Stimulated activated CD4-positive, alpha-beta T cell treated with anti-CD3 and anti-CD28 coated beads, TNF-alpha, amount 100 ng/mL, for 24 hours (primary cell): Measurements from ENCODE around the gene HIPK4.
A peak's percentile ranks its signal among the peaks of the same experiment; 100 is the strongest.
"Not testable (repeated sequence)": the region's sequence is repeated elsewhere in the genome, so short reads cannot be mapped to it uniquely, and the experiment has no call there.

ENCODE experiments used
- DNase-seq, 3 experiments: peaks; one replicate each; pipeline ENCODE4 v3.0.0-alpha.2; 2020; ENCODE audit warnings: low read depth in 3 of 3

Gene HIPK4

GRCh38 chr19:40416918-40417642 is 27.1 kb upstream of the HIPK4 start:
- DNase-seq: no peak

GRCh38 chr19:40415768-40416167 is 25.8 kb upstream of the HIPK4 start:
- no peak for DNase-seq

- no peak for DNase-seq
Observed at GRCh38 chr19:40414542-40415535, 24.9 kb upstream of the HIPK4 start.

GRCh38 chr19:40413291-40413845 is 23.4 kb upstream of the HIPK4 start, which contains the start of gene PRX:
PRX (minus strand) TSS chr19:40413378; CDS start chr19:40407932, 5,446 bp downstream.
- DNase-seq: no peak

- no peak for DNase-seq
Observed at GRCh38 chr19:40412866-40413265, 22.9 kb upstream of the HIPK4 start.

GRCh38 chr19:40411958-40412499 is 22.0 kb upstream of the HIPK4 start:
- no peak for DNase-seq

- no peak for DNase-seq
Observed at GRCh38 chr19:40411125-40411842, 21.3 kb upstream of the HIPK4 start.

- DNase-seq: no peak
Observed at GRCh38 chr19:40410030-40410389, 20.0 kb upstream of the HIPK4 start.

GRCh38 chr19:40408598-40408925 is 18.6 kb upstream of the HIPK4 start:
- not testable (repeated sequence) for DNase-seq

GRCh38 chr19:40407714-40408597 is 18.0 kb upstream of the HIPK4 start:
- DNase-seq: no peak

GRCh38 chr19:40403262-40403984 is 13.4 kb upstream of the HIPK4 start:
- DNase-seq: peak; percentile 56 to 92 (median 57)

GRCh38 chr19:40400559-40400958 is 10.6 kb upstream of the HIPK4 start:
- DNase-seq: no peak

GRCh38 chr19:40398417-40399131 is 8.6 kb upstream of the HIPK4 start:
- DNase-seq: peak; percentile 40 to 73 (median 51)

- no peak for DNase-seq
Observed at GRCh38 chr19:40397568-40397906, 7.6 kb upstream of the HIPK4 start.

GRCh38 chr19:40396886-40397567 is 7.0 kb upstream of the HIPK4 start:
- no peak for DNase-seq

- no peak for DNase-seq
Observed at GRCh38 chr19:40395956-40396355, 6.0 kb upstream of the HIPK4 start.

- no peak for DNase-seq
Observed at GRCh38 chr19:40394816-40395210, 4.8 kb upstream of the HIPK4 start.

- DNase-seq: no peak
Observed at GRCh38 chr19:40393894-40394815, 4.2 kb upstream of the HIPK4 start.
